ENCODE measurements around the gene ABI2.

DNA sequence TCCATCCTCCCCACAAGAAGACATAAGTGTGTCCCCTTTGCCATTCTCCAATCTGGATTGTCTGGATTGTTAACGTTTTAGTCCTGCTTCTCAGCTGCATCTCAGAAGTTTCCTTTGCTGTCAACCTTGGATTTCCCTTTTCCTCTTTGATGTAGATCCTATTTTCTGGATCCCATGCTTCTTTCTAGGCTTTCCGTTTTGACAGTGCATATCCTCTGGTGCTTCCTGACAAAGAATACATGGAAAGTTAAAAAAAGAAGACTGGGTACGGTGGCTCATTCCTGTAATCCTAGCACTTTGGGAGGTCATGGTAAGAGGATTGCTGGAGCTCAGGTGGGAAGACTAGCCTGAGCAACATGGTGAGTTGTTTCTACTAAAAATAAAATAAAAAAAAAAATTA is 26.8 kb downstream of the ABI2 start:
- TF ChIP-seq POLR2A (IDR thresholded peaks at IDR 0.05; ENCODE audit: low read length) (no peak), GATA1 (IDR thresholded peaks at IDR 0.05; ENCODE audit: low read depth, low read length) (no peak)

All from erythroblast (primary cell).